Tibial nerve (tissue), 4 donors: ENCODE data around the gene ZNF79.

Experiments used
- CTCF ChIP-seq, 5 experiments: fragments of 200-600 bp in 3 of 5; fragments of 450-650 bp in 2 of 5; sonication (generic) in 3 of 5; IDR thresholded peaks; one replicate each; pipeline ENCODE4 v1.5.1; 2016 to 2019; ENCODE audit warnings: antibody characterized with exemption in 5 of 5, mild to moderate bottlenecking in 3 of 5, moderate library complexity in 2 of 5
- EP300 ChIP-seq, 2 donors: sonication (generic); formaldehyde crosslinking; IDR thresholded peaks; one replicate each; pipeline ENCODE4 v1.6.1; 2017; ENCODE audit warnings: antibody characterized with exemption in 2 of 2, mild to moderate bottlenecking in 1 of 2
- POLR2A ChIP-seq, 2 donors: fragments of 450-650 bp; IDR thresholded peaks; one replicate each; pipeline ENCODE4 v1.6.1; 2017; ENCODE audit warnings: antibody characterized with exemption in 2 of 2, mild to moderate bottlenecking in 2 of 2, moderate library complexity in 2 of 2

GRCh38 chr9:127388856-127389238 is 35.3 kb upstream of the ZNF79 start:
- no peak for TF ChIP-seq CTCF (IDR thresholded peaks at IDR 0.05)
- TF ChIP-seq POLR2A (IDR thresholded peaks at IDR 0.05): no peak
- TF ChIP-seq EP300 (IDR thresholded peaks at IDR 0.05): no peak
